ENCODE measurements around the gene RORB. TPM values are rescaled to one million over a fixed set of nuclear protein-coding genes. Genes with fewer than 3 reads are reported as not detected.

Gene RORB
- total and polyA plus RNA-seq, 8 donors = 0.14 to 5.2 (median 0.22) TPM

DNA sequence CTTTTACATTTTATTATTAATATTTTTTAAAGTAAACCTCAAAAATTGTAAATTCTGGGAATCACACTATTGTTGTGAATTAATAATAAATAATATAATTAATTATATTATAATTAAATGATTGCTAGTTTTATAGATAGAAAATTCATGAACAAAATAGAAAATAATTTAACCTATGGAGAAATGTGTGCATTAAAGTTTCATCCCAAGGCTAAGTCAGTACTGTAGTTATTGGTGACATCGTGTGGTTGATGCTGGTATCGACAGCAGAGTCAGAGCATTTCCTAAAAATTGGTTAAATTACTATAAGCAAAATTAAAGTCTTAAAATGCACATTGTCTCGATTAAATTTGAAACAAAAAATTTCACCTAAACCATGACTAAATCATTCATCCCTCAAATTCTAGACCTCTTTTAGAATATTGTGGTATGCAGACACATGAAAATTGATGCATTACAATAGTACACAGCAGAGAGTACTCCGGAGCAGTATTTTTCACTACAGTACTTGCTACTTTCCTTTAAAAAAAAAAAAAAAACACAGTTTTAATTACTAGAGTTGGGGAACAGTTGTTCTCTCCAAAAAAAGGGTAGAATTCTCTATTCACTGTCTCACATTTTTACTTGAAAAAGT, 73.9 kb downstream of the RORB start:
- intact Hi-C loops (cut with DNase I) = no loop called here
- no peaks in the 10 kb centered on the region for H3K9me3 ChIP-seq
- H3K4me1 ChIP-seq = no peaks in the 10 kb centered on the region
- H3K4me3 ChIP-seq = no peak overlapping the region
- no peaks in the 10 kb centered on the region for H3K27me3 ChIP-seq
- H3K36me3 ChIP-seq = no peaks in the 10 kb centered on the region
- TF ChIP-seq CTCF (IDR thresholded peaks at IDR 0.05) = peak; percentile 49 to 50
- H3K27ac ChIP-seq = no peak overlapping the region
- DNase-seq = peak in 2 of 4 donors; percentile 22 to 30
- peak; percentile 64 for ATAC-seq

DNA sequence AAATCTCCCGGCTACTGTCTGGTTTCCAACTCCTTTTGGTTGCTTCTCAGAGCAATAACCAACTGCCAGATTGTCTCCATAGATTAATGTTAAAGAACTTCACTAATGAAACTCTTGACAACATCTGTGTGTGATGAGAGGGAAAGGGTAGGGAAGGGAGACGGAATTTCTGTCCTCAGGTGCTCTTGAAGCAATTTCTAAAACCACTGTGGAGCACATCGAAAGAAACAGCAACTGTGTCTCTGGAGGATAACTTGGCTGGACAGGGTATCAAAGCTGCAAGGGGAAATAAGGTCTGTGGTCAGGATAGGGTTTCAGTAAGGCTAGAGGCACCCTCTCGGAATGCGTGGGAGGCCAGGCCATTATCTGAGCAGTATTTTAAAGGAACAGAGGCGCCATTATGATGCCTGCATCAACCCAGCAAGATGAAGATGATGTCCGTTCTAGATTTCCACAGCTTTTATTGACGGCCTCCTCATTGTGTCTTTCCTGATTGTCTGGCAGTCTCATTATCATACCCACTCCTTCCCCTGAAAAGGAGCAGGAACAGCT, 76.6 kb downstream of the RORB start:
- no peaks in the 10 kb centered on the region for H3K36me3 ChIP-seq
- no peak overlapping the region for H3K27ac ChIP-seq
- ATAC-seq (no peak), DNase-seq (no peak)
- no peaks in the 10 kb centered on the region for H3K4me1 ChIP-seq
- intact Hi-C loops (cut with DNase I) = no loop called here
- no peaks in the 10 kb centered on the region for H3K9me3 ChIP-seq
- no peak for TF ChIP-seq CTCF (IDR thresholded peaks at IDR 0.05)
- H3K4me3 ChIP-seq = no peak overlapping the region
- H3K27me3 ChIP-seq = no peaks in the 10 kb centered on the region

GRCh38 chr9:74576176-74576575, 79.0 kb downstream of the RORB start:
- Histone ChIP-seq H3K27ac (no peak overlapping the region), H3K9me3 (no peaks in the 10 kb centered on the region), H3K4me3 (no peak overlapping the region), H3K27me3 (no peaks in the 10 kb centered on the region), H3K36me3 (no peaks in the 10 kb centered on the region), H3K4me1 (no peaks in the 10 kb centered on the region)
- DNase-seq (peak in 2 of 4 donors; percentile 28 to 38), ATAC-seq (no peak)
- intact Hi-C loops (cut with DNase I) = no loop called here
- TF ChIP-seq CTCF (IDR thresholded peaks at IDR 0.05) = no peak

DNA sequence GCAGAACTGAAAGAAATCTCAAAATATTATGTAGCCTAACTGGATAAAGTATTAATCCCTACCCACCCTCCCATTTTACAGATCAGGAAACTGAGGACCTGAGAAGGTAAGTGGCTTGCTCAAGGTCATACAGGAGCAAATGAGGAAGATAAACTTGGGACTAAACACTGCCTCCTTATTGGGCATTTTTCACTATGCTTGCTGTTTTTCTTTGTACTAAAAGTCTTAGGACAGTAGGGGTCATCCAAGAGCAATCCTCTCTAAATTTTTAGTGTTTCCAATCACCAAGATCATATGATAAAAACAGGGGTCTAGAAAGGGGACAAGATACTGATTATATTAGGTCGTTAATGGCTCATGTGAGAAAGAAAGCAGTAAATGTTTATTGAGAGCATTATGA, 80.8 kb downstream of the RORB start:
- H3K9me3 ChIP-seq = no peaks in the 10 kb centered on the region
- H3K27me3 ChIP-seq = no peaks in the 10 kb centered on the region
- no peak for TF ChIP-seq CTCF (IDR thresholded peaks at IDR 0.05)
- H3K4me3 ChIP-seq = no peak overlapping the region
- ATAC-seq (peak; percentile 41), DNase-seq (no peak)
- intact Hi-C loops (cut with DNase I) = no loop called here
- no peak overlapping the region for H3K27ac ChIP-seq
- no peaks in the 10 kb centered on the region for H3K36me3 ChIP-seq
- H3K4me1 ChIP-seq = no peaks in the 10 kb centered on the region

- no peak for TF ChIP-seq CTCF (IDR thresholded peaks at IDR 0.05)
- ATAC-seq (no peak), DNase-seq (no peak)
- Histone ChIP-seq H3K27ac (no peak overlapping the region), H3K36me3 (no peaks in the 10 kb centered on the region), H3K4me1 (no peaks in the 10 kb centered on the region), H3K4me3 (no peak overlapping the region), H3K27me3 (no peaks in the 10 kb centered on the region), H3K9me3 (no peaks in the 10 kb centered on the region)
- intact Hi-C loops (cut with DNase I) = no loop called here
Measured at GRCh38 chr9:74589576-74589975, 92.4 kb downstream of the RORB start.

All from left lung (tissue), 10 donors.